GM13976 (cell line): ENCODE measurements around the gene PACS2.
"Not testable (repeated sequence)": the region's sequence is repeated elsewhere in the genome, so short reads cannot be mapped to it uniquely, and the experiment has no call there.

Source experiments
- DNase-seq: peaks from one replicate; pipeline ENCODE4 v3.0.0; 2012; ENCODE audit warnings: low spot score
- in situ Hi-C: fragments of 300-500 bp; cut with MboI; formaldehyde crosslinking; loops from one replicate; pipeline ENCODE4 v1.12.0; 2022; ENCODE audit warnings: low sequenced_read_pairs, mixed read lengths, inconsistent platforms; ENCODE audit not compliant: unreplicated experiment
- TF ChIP-seq, protein P1 (sequence below): IDR thresholded peaks from 2 replicates; pipeline ENCODE4 v1.5.1; 2012; ENCODE audit warnings: borderline replicate concordance, mild to moderate bottlenecking; ENCODE audit not compliant: insufficient read depth; ENCODE audit errors: extremely low read depth, missing control alignments, control extremely low read depth

The PACS2 gene

DNA sequence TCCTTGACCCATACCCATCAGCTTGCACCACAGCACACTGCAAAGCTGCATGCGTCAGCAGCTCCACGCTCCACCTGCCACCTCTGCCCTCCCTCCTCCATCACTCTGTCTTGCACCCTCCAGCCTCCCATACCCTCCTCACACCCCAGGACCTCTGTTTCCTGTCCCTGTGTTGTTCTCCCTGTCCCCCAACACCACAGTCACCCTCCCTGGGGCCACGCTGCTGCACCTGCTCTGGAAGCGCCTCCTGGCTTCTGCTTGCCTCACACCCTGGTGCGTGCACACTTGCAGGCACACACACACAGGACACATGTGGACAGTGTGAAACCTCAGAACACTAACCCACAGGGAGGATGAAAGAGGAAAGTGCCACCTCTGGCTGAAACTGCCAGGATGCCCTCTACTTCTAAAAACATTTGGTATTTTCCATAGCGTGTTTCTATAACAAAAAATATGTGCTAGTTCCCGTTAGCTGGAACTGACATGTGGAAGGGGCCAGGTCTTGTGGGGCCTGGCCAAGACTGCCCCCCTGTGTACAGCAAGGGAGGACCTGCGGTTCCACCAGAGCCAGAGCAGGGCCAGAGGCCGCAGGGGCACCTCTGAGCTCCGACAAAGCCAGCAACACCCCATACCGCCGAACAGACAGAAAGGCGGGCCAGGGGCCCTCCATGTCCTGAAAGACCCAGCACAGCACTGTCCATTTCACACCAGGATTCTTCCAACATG lies 23.8 kb upstream of the PACS2 start:
- in situ Hi-C loops = no loop called here
- TF ChIP-seq, protein P1, sequence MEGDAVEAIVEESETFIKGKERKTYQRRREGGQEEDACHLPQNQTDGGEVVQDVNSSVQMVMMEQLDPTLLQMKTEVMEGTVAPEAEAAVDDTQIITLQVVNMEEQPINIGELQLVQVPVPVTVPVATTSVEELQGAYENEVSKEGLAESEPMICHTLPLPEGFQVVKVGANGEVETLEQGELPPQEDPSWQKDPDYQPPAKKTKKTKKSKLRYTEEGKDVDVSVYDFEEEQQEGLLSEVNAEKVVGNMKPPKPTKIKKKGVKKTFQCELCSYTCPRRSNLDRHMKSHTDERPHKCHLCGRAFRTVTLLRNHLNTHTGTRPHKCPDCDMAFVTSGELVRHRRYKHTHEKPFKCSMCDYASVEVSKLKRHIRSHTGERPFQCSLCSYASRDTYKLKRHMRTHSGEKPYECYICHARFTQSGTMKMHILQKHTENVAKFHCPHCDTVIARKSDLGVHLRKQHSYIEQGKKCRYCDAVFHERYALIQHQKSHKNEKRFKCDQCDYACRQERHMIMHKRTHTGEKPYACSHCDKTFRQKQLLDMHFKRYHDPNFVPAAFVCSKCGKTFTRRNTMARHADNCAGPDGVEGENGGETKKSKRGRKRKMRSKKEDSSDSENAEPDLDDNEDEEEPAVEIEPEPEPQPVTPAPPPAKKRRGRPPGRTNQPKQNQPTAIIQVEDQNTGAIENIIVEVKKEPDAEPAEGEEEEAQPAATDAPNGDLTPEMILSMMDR = no peak
- no peak for DNase-seq

DNA sequence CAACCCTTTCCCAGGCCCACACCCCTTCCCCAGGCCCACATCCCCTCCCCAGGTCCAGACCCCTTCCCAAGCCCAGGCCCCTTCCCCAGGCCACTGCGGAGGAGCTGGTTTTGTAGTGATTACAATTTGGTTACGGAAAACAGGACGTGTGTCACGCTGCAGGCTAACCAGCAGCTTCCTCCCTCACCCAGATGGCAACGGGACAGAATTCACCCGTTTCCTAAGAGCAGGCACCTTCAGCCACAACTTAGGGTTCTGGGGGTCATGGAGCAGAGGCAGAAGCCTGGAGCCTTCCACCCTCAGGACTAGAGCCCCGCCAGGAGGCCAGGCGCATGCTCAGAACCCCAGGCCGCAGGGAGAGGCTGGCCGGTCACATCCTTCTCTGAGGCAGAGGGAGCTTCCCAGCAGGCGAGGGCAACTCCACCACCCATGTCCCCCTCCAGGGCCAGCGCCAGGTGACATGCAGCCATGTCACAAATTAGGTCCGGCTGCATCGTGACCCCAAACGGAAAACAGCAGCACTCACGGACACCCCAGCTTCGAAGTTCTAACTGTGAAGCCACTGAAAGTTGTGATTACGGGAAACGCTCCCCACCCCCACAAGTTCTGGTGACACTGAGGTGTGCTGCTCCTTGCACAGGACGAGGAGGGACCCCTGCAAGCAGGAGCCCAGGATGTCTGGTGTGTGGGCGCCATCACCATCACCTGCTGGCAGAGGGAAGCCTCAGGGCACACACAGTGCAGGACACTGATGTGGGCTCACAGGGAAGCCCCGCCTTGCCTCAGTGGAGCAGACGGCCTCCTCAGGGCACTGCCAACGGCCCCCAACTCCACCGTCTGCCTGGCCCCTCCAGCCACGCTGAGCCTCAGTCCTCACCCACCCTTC lies 21.5 kb upstream of the PACS2 start:
- no peak for DNase-seq
- TF ChIP-seq, protein P1 = no peak
- in situ Hi-C loops = no loop called here

DNA sequence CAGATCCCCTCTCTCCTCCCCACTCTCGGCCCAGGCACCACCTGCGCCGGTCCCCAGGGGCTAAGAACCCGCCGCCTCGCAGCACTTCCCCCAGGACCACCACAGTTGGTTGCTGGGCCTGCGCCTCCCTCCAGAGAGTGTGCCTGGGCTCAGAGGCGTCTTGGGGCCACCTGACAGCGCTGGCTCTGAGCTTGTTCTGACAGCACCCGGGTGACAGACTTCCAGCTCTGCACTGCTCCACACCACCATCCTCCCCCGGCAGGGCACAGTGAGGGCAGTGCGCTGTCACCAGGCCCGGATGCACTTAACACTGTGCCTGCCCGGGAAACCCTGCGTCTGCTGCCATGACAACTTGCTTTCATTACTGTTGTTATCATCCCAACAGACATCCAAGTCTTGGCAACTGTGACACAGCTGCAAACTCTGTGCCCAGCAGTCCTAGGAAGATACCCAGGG lies 20.4 kb upstream of the PACS2 start:
- DNase-seq = no peak
- in situ Hi-C loops = no loop called here
- TF ChIP-seq, protein P1 = no peak

DNA sequence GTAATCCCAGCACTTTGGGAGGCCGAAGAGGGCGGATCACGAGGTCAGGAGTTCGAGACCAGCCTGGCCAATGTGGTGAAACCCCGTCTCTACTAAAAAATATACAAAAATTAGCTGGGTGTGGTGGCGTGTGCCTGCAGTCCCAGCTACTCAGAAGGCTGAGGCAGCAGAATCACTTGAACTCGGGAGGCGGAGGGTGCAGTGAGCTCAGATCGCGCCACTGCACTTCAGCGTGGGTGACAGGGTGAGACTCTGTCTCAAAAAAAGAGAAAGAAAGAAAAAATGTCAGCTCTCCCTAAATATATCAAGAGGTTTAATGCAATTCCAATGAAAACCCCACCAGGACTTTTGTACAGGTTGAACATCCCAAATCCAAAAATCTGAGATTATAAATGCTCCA lies 17.2 kb upstream of the PACS2 start:
- DNase-seq, in situ Hi-C loops: not testable (repeated sequence)

DNA sequence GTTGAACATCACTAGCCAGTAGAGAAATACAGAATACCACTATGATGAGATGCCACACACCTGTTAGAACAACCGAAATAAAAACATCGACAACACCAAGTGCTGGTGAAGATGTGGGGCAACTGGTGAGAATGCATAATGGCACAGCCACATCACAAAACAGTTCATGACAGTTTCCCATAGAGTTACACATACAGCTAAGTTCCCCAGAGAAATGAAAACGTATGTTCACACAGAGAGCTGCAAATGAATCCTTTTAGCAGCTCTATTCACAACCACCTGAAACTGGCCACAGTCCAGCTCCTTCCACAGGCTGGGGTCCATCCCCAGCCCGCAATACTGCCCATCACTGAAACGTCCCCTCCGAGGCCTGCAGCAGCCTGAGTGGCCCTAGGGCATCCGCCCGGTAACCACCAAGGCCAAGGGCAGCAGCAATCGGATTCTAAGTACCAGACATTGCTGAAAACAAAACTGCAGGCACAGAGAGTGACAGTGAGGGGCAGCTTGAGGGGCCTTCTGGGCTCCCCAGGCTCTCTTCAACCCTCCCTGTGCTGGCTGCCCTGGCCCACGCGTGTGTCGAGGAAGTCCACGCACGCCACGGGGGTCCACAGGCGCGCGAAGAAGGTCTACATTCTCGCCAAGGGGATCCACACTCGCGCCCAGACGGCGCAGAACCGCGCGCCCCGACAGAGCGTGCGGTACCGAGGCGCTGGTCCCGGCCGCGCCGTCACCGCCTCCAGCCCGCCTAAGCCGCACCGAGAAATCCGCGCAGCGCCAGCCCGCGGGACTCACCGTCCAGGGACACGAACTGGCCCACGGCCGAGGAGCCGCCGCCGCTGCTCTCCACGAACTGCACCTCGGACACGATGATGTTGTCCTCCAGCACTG lies 14.7 kb upstream of the PACS2 start:
- TF ChIP-seq, protein P1 = no peak
- in situ Hi-C loops = no loop called here
- peak; percentile 34 for DNase-seq

DNA sequence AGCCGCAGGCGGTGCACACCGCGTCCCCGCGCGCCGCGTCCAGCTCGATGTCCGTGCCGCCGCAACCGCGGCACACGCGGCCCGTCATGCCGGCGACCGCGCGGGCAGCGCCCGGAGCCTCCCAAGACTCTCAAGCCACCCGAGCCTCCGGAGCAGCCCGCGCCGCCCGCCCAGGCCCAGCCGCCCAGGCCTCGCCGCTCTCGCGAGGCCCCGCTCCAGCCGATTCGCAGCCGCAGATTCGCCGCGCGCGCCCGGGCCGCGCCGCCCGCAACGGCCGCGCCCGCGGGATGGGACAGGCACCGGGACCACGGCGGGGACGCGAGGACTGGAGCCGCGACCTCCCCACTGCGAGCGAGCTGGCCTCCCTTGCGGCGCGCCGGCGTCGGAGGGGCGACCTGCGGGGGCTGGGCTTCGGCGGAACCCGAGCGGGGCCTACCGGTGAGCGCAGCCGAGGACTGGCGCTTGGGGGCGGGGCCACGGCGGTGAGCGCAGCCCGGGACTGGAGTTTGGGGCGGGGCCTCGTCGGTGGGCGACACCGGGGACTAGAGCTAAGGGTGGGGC lies 13.9 kb upstream of the PACS2 start, which contains the start of gene BRF1:
TSS of gene BRF1 (minus strand) at position 460 of the 561 bp plus-strand sequence. CDS start at position 88, 372 bp downstream.
- peak; percentile 97 for DNase-seq
- in situ Hi-C loops = no loop called here
- TF ChIP-seq, protein P1 = no peak
